GM12801 (cell line): ENCODE data around the gene MYRIP.

Experiments used
- CTCF ChIP-seq: IDR thresholded peaks from one replicate; pipeline ENCODE4 v1.5.1; 2011; ENCODE audit warnings: control low read depth; ENCODE audit not compliant: insufficient read length; ENCODE audit errors: extremely low read depth

MYRIP gene

DNA sequence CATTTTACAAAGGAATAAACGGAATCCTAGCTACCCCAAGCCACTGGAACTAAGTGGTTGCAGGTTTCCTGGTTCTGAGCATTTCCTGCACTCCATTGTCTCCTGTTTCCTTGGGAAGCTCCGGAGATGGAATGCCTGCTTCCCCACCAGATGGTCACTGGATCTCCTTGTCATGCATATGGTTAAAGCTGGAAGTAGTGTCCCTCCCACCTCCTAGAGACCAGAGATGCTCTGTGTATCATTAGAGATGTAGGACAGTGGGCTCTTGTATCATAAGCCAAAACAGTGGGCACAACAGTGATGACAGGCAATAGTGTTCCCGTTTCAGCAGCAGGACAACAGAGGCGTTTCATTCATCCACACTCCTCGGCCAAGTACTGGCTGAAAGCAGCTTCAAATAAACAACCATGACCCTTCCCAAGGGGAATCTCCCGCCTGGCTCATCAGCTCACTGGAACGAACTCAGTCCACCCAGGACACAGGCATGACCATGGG, 363.9 kb downstream of the MYRIP start:
- TF ChIP-seq CTCF, result no peak

DNA sequence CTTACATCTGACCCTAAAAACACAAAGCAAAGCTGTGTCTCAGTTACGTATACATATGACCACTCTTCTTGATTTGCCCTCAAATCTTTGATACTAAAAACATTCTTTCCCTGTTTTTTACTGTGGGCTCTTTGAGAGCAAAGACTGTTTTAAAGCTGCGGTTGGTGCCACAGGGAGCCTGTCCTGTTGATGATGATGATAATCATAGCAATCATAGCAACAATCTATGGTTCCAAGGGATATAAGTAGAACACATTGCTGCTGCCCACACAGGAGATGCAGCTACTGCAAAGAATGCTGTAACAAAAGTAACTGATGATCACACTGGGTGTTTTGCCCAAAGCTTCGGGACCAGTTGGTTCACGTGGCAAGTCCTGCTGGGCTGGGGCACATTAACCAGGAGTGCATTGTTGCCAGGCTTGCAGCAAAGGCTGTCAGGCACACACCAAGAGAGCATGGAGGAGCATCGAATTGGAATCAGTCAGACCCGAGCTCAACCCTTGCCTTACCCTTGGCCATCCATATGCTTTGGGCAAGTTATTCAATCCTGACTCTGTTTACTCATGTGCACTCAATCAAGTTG, 368.7 kb downstream of the MYRIP start:
- no peak for TF ChIP-seq CTCF

DNA sequence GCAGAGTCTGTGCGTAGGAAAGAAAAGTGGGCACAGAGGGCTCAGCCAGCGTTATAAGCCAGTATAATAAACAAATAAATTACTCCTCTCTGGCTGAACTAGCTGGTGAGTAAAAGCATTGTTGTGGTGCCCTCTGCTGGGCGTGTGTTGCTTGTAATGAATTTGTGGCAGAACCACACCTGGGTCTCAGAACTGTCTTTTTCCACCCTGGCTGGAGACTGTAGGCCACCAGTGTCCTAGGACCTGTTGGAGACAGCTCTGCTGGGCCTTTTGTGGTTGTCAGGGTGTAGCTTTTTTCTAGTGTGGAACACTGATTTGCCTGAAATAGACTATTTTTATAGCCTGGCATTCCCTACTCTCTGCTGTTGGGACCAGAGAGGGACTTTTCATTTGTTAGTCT, 369.6 kb downstream of the MYRIP start:
- no peak for TF ChIP-seq CTCF

GRCh38 chr3:40181182-40181581, 371.8 kb downstream of the MYRIP start:
- TF ChIP-seq CTCF, result no peak

DNA sequence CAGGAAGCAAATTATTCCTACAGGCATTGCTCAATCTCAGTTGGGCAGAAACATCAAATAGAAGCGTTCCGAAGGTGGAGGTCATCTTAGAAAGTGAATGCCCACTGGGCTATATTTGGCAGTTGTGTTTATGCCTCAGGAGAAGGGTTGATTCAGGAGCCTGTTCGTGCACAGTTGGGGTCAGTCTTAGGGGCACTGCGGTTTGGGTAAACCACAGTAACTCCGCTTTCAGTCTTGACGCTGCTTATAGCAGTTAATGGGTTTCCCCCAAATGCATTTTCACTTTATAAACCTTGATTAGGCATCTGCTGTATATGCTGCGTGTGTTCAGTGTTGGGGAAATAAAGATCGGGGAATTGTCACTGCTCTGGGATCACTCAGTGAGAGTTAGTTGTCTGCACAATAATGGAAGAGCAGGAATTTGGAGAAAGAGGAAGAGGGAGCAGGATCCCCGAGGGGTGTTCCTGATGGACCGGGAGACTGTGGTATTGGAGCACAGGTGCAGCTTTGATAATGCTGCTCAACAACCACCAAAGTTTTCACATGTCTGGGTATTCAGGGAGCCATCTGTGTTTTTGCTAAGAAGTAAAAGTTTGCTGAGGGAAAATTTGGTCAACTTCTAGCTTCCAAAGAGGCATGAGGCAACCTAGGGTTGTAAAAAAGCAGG, 375.8 kb downstream of the MYRIP start:
- TF ChIP-seq CTCF, result no peak

- TF ChIP-seq CTCF, result no peak
Observed at GRCh38 chr3:40186508-40186907, 377.1 kb downstream of the MYRIP start.

- no peak for TF ChIP-seq CTCF
Observed at GRCh38 chr3:40187945-40188344, 378.5 kb downstream of the MYRIP start.
